HCT116 (cell line): ENCODE data around the gene PIN1. TPM values are rescaled to one million over a fixed set of nuclear protein-coding genes. Genes with fewer than 3 reads are reported as not detected.

Experiments used
- ATAC-seq: fragments of 200-7000 bp; cut with Tn5 transposase; 2 replicates; pipeline ENCODE4 v1.9.1; 2020; ENCODE audit warnings: mild to moderate bottlenecking, moderate library complexity
- BruUV-seq: library from RNA; stranded (reverse); fragments of 400-500 nt; replicated peaks from 2 replicates; lab custom pipeline; 2021; lab: Mats Ljungman, UMichigan
- CTCF ChIA-PET: fragments of 300-600 bp; sonication (Branson Sonifier 250); formaldehyde crosslinking; loops from one replicate; lab custom pipeline; 2021; ENCODE audit warnings: antibody characterized with exemption; lab: Charles Lee
- POLR2A ChIA-PET: fragments of 300-600, 350-600 bp; sonication (Branson Sonifier 250); formaldehyde crosslinking; loops from one replicate; lab custom pipeline; 2021; ENCODE audit warnings: antibody characterized with exemption; lab: Charles Lee
- RAD21 ChIA-PET, 2 experiments: fragments of 300-600 bp; sonication (Branson Sonifier 250); formaldehyde crosslinking; loops; one replicate each; lab custom pipeline; 2023; ENCODE audit warnings: low total read pairs in 2 of 2; ENCODE audit not compliant: uncharacterized antibody in 2 of 2, unreplicated experiment in 2 of 2, low non-redundant PET in 1 of 2; lab: Charles Lee
- DNase-seq: peaks from one replicate; pipeline ENCODE4 v3.0.0-alpha.2; 2010; ENCODE audit warnings: low read depth, low spot score
- H2AFZ ChIP-seq: fragments of 200-600 bp; shearing (Covaris generic), sonication (generic); 2 replicates; pipeline ENCODE4 v1.6.1; 2017; ENCODE audit warnings: low read depth, mixed run types, mixed read lengths, antibody characterized with exemption, low read length; ENCODE audit not compliant: poor library complexity, severe bottlenecking
- H3K27ac ChIP-seq: 2 replicates; pipeline ENCODE4 v1.5.1; 2012; ENCODE audit warnings: low read depth, low read length
- H3K27me3 ChIP-seq: fragments of 200-600 bp; sonication (generic); 2 replicates; pipeline ENCODE4 v1.6.1; 2016; ENCODE audit warnings: mixed run types, low read length, mixed read lengths; ENCODE audit not compliant: insufficient read depth
- H3K36me3 ChIP-seq, 2 experiments: fragments of 200-500 bp in 1 of 2; fragments of 200-600 bp in 1 of 2; sonication (Bioruptor generic) in 1 of 2; sonication (generic) in 1 of 2; 2 replicates each; pipeline versions ENCODE4 v1.5.1 to v1.6.1; 2014 to 2016; ENCODE audit warnings: low read length in 2 of 2, inconsistent platforms in 1 of 2, mixed read lengths in 1 of 2, mixed run types in 1 of 2; ENCODE audit not compliant: insufficient read depth in 2 of 2, control insufficient read depth in 1 of 2
- H3K4me1 ChIP-seq, 2 experiments: fragments of 200-600 bp in 1 of 2; sonication (generic) in 1 of 2; 2 replicates each; pipeline versions ENCODE4 v1.5.1 to v1.6.1; 2012 to 2017; ENCODE audit warnings: low read length in 2 of 2, inconsistent platforms in 1 of 2, mild to moderate bottlenecking in 1 of 2, mixed read lengths in 1 of 2, mixed run types in 1 of 2, moderate library complexity in 1 of 2; ENCODE audit not compliant: insufficient read depth in 2 of 2, control insufficient read depth in 1 of 2
- H3K4me2 ChIP-seq: fragments of 200-600 bp; sonication (generic); 2 replicates; pipeline ENCODE4 v1.6.1; 2017; ENCODE audit warnings: mixed run types, low read length, mixed read lengths
- H3K4me3 ChIP-seq, 2 experiments: fragments of 200-600 bp in 1 of 2; sonication (generic) in 1 of 2; replicated peaks in 1 of 2; 2 replicates each; pipeline ENCODE4 v1.5.1; 2011 to 2016; ENCODE audit warnings: low read length in 2 of 2, control low read depth in 1 of 2, low read depth in 1 of 2, mild to moderate bottlenecking in 1 of 2, mixed read lengths in 1 of 2, mixed run types in 1 of 2
- H3K79me2 ChIP-seq: fragments of 200-600 bp; sonication (generic); 2 replicates; pipeline ENCODE4 v1.6.1; 2017; ENCODE audit warnings: mild to moderate bottlenecking, mixed run types, low read length, moderate library complexity, mixed read lengths; ENCODE audit not compliant: insufficient read depth
- H3K9ac ChIP-seq: fragments of 200-600 bp; sonication (generic); 2 replicates; pipeline ENCODE4 v1.6.1; 2016; ENCODE audit warnings: low read length, mixed read lengths
- H3K9me2 ChIP-seq: fragments of 200-600 bp; sonication (generic), shearing (Covaris generic); 2 replicates; pipeline ENCODE4 v1.6.1; 2017; ENCODE audit warnings: mixed run types, mild to moderate bottlenecking, moderate library complexity; ENCODE audit not compliant: insufficient read depth
- H3K9me3 ChIP-seq, 2 experiments: fragments of 200-500 bp in 1 of 2; fragments of 200-600 bp in 1 of 2; sonication (Bioruptor generic) in 1 of 2; sonication (generic) in 1 of 2; 2 replicates each; pipeline ENCODE4 v1.6.1; 2014 to 2017; ENCODE audit warnings: low read length in 2 of 2, mixed read lengths in 2 of 2, inconsistent platforms in 1 of 2, low read depth in 1 of 2, mild to moderate bottlenecking in 1 of 2, mixed run types in 1 of 2, moderate library complexity in 1 of 2; ENCODE audit not compliant: control insufficient read depth in 1 of 2, insufficient read depth in 1 of 2
- H4K20me1 ChIP-seq: fragments of 200-600 bp; sonication (generic), shearing (Covaris generic); 2 replicates; pipeline ENCODE4 v1.6.1; 2017; ENCODE audit warnings: mixed run types, mild to moderate bottlenecking, moderate library complexity; ENCODE audit not compliant: insufficient read depth
- CTCF ChIP-seq, 3 experiments: fragments of 200-600 bp in 1 of 3; sonication (generic) in 1 of 3; IDR thresholded peaks in 2 of 3; conservative IDR thresholded peaks in 1 of 3; 2 replicates each; pipeline ENCODE4 v1.5.1; 2012 to 2017; ENCODE audit warnings: low read depth in 2 of 3, low read length in 2 of 3, antibody characterized with exemption in 1 of 3, borderline replicate concordance in 1 of 3, control low read depth in 1 of 3, mild to moderate bottlenecking in 1 of 3, mixed read lengths in 1 of 3, mixed run types in 1 of 3, moderate library complexity in 1 of 3; ENCODE audit not compliant: insufficient read depth in 1 of 3
- EZH2phosphoT487 ChIP-seq: fragments of 200-600 bp; IDR thresholded peaks from 2 replicates; pipeline ENCODE4 v1.6.1; 2018; ENCODE audit warnings: antibody characterized with exemption, borderline replicate concordance
- MAX ChIP-seq: IDR thresholded peaks from 2 replicates; pipeline ENCODE4 v1.6.1; 2012
- POLR2A ChIP-seq: IDR thresholded peaks from 2 replicates; pipeline ENCODE4 v1.7.0; 2011; ENCODE audit warnings: borderline replicate concordance; ENCODE audit not compliant: insufficient read depth, insufficient read length; ENCODE audit errors: extremely low read depth
- REST ChIP-seq: IDR thresholded peaks from 2 replicates; pipeline ENCODE4 v1.6.1; 2012; ENCODE audit warnings: low read depth
- TCF7L2 ChIP-seq: IDR thresholded peaks from 2 replicates; pipeline ENCODE4 v1.7.0; 2011; ENCODE audit warnings: borderline replicate concordance, inconsistent platforms; ENCODE audit not compliant: insufficient read depth, insufficient read length; ENCODE audit errors: extremely low read depth
- ZNF274 ChIP-seq: fragments of 200-500 bp; sonication (Bioruptor generic); IDR thresholded peaks from 2 replicates; pipeline ENCODE4 v1.6.1; 2014; ENCODE audit warnings: mild to moderate bottlenecking, low read depth, low read length, inconsistent platforms
- intact Hi-C: fragments of 100-400 bp; cut with micrococcal nuclease; formaldehyde crosslinking; loops from 2 replicates; pipeline ENCODE4 v1.10.0; 2022
- total RNA-seq: library from RNA; stranded (reverse); gene quantifications from one replicate; pipeline ENCODE4 v1.2.1, GENCODE V29; 2021; ENCODE audit not compliant: unreplicated experiment

The PIN1 gene
- total RNA-seq, 1 experiment from 2014 or later = 78.9 TPM

- Histone ChIP-seq H3K4me1 (peaks cover 4 to 18% of the 10 kb centered on the region in 2 experiments; a peak in 3 of 4 replicates), H3K9me3 (no peaks in the 10 kb centered on the region), H2AFZ (no peak overlapping the region), H3K79me2 (peaks cover 29% of the 10 kb centered on the region), H3K4me2 (peak overlapping the region; percentile 97), H4K20me1 (peaks cover 3% of the 10 kb centered on the region; the same call in 1 of the 2 replicates), H3K27ac (peak overlapping the region; percentile 56; the same call in 1 of the 2 replicates), H3K9ac (peak overlapping the region; percentile 76), H3K27me3 (no peaks in the 10 kb centered on the region), H3K36me3 (peaks cover 9 to 13% of the 10 kb centered on the region in 2 experiments; a peak in 3 of 4 replicates), H3K9me2 (no peaks in the 10 kb centered on the region), H3K4me3 (peak overlapping the region; percentile 94 to 96)
- RAD21 ChIA-PET = no interaction called here
- POLR2A ChIA-PET = interaction anchor here (1.0 kb wide), 1 partner anchor 8 kb away, joined by 3 read pairs; the partner anchor contains the start of gene UBL5
- DNase-seq = no peak
- TF ChIP-seq EZH2phosphoT487 = no peak
- TF ChIP-seq POLR2A = no peak
- no peak for TF ChIP-seq REST
- no peak for TF ChIP-seq ZNF274
- TF ChIP-seq MAX = no peak
- TF ChIP-seq TCF7L2 = no peak
- TF ChIP-seq CTCF (IDR thresholded peaks at IDR 0.05 in 2 of 3, conservative IDR thresholded peaks at IDR 0.05 in 1 of 3; ENCODE audit: borderline replicate concordance in 1 of 3, insufficient read depth in 1 of 3, low read depth in 2 of 3, low read length in 2 of 3) = peak in 1 of 3 experiments; percentile 18; a peak in 1 of 6 replicates
- intact Hi-C loops = no loop called here
- CTCF ChIA-PET = no interaction called here
- BruUV-seq = TSS peak; percentile 20
- no peak for ATAC-seq
Observed at GRCh38 chr19:9836021-9836420, 903 bp downstream of the PIN1 start.
